ENCODE measurements around the gene MED14. TPM values are rescaled to one million over a fixed set of nuclear protein-coding genes. Genes with fewer than 3 reads are reported as not detected.

Gene MED14
- total RNA-seq, 1 donor: 34.7 TPM

- no peak for DNase-seq (ENCODE audit: insufficient read length, low spot score, missing footprints)
- Histone ChIP-seq H3K4me3 (ENCODE audit: insufficient read depth, low read length) (no peak overlapping the region), H3K4me2 (ENCODE audit: insufficient read depth, low read length) (no peak overlapping the region), H3K4me1 (ENCODE audit: insufficient read depth, low read length) (peaks cover 12% of the 10 kb centered on the region), H3K27me3 (ENCODE audit: insufficient read depth, low read length) (no peaks in the 10 kb centered on the region), H3K79me2 (ENCODE audit: insufficient read depth, low read length) (peaks cover 63% of the 10 kb centered on the region), H2AFZ (ENCODE audit: low read length) (no peak overlapping the region), H3K9me3 (ENCODE audit: low read depth, low read length) (no peaks in the 10 kb centered on the region), H4K20me1 (ENCODE audit: insufficient read depth, low read length) (peaks cover 14% of the 10 kb centered on the region), H3K36me3 (ENCODE audit: insufficient read depth, low read length) (peaks cover 2% of the 10 kb centered on the region), H3K27ac (ENCODE audit: low read depth, low read length) (peak overlapping the region; percentile 23)
- TF ChIP-seq CTCF (IDR thresholded peaks at IDR 0.05; ENCODE audit: extremely low read depth, low read depth, low read length): no peak
Observed at GRCh38 chrX:40719218-40719617, 16.1 kb downstream of the MED14 start.

GRCh38 chrX:40709395-40709794 lies 25.9 kb downstream of the MED14 start:
- H3K9me3 ChIP-seq (ENCODE audit: low read depth, low read length): no peaks in the 10 kb centered on the region
- H3K79me2 ChIP-seq (ENCODE audit: insufficient read depth, low read length): peaks cover 1% of the 10 kb centered on the region
- peaks cover 19% of the 10 kb centered on the region for H3K36me3 ChIP-seq (ENCODE audit: insufficient read depth, low read length)
- H3K27ac ChIP-seq (ENCODE audit: low read depth, low read length): no peak overlapping the region
- H3K4me1 ChIP-seq (ENCODE audit: insufficient read depth, low read length): no peaks in the 10 kb centered on the region
- peaks cover 4% of the 10 kb centered on the region for H3K27me3 ChIP-seq (ENCODE audit: insufficient read depth, low read length)
- TF ChIP-seq CTCF (IDR thresholded peaks at IDR 0.05; ENCODE audit: extremely low read depth, low read depth, low read length): no peak
- H4K20me1 ChIP-seq (ENCODE audit: insufficient read depth, low read length): peaks cover 2% of the 10 kb centered on the region
- DNase-seq (ENCODE audit: insufficient read length, low spot score, missing footprints): no peak
- no peak overlapping the region for H3K4me3 ChIP-seq (ENCODE audit: insufficient read depth, low read length)
- H3K4me2 ChIP-seq (ENCODE audit: insufficient read depth, low read length): no peak overlapping the region
- no peak overlapping the region for H2AFZ ChIP-seq (ENCODE audit: low read length)

- no peaks in the 10 kb centered on the region for H3K4me1 ChIP-seq (ENCODE audit: insufficient read depth, low read length)
- DNase-seq (ENCODE audit: insufficient read length, low spot score, missing footprints): no peak
- H3K4me2 ChIP-seq (ENCODE audit: insufficient read depth, low read length): no peak overlapping the region
- peaks cover 10% of the 10 kb centered on the region for H3K36me3 ChIP-seq (ENCODE audit: insufficient read depth, low read length)
- H2AFZ ChIP-seq (ENCODE audit: low read length): no peak overlapping the region
- no peak overlapping the region for H3K27ac ChIP-seq (ENCODE audit: low read depth, low read length)
- no peaks in the 10 kb centered on the region for H3K79me2 ChIP-seq (ENCODE audit: insufficient read depth, low read length)
- no peak for TF ChIP-seq CTCF (IDR thresholded peaks at IDR 0.05; ENCODE audit: extremely low read depth, low read depth, low read length)
- H3K4me3 ChIP-seq (ENCODE audit: insufficient read depth, low read length): no peak overlapping the region
- H4K20me1 ChIP-seq (ENCODE audit: insufficient read depth, low read length): no peaks in the 10 kb centered on the region
- H3K27me3 ChIP-seq (ENCODE audit: insufficient read depth, low read length): peaks cover 4% of the 10 kb centered on the region
- no peaks in the 10 kb centered on the region for H3K9me3 ChIP-seq (ENCODE audit: low read depth, low read length)
Observed at GRCh38 chrX:40705658-40706312, 29.6 kb downstream of the MED14 start.

GRCh38 chrX:40700640-40701342 lies 34.6 kb downstream of the MED14 start:
- no peak for TF ChIP-seq CTCF (IDR thresholded peaks at IDR 0.05; ENCODE audit: extremely low read depth, low read depth, low read length)
- Histone ChIP-seq H3K27ac (ENCODE audit: low read depth, low read length) (no peak overlapping the region), H2AFZ (ENCODE audit: low read length) (no peak overlapping the region), H3K4me2 (ENCODE audit: insufficient read depth, low read length) (no peak overlapping the region), H3K4me1 (ENCODE audit: insufficient read depth, low read length) (no peaks in the 10 kb centered on the region), H3K27me3 (ENCODE audit: insufficient read depth, low read length) (peaks cover 2% of the 10 kb centered on the region), H3K36me3 (ENCODE audit: insufficient read depth, low read length) (peaks cover 15% of the 10 kb centered on the region), H3K79me2 (ENCODE audit: insufficient read depth, low read length) (no peaks in the 10 kb centered on the region), H3K9me3 (ENCODE audit: low read depth, low read length) (no peaks in the 10 kb centered on the region), H3K4me3 (ENCODE audit: insufficient read depth, low read length) (no peak overlapping the region), H4K20me1 (ENCODE audit: insufficient read depth, low read length) (no peaks in the 10 kb centered on the region)
- no peak for DNase-seq (ENCODE audit: insufficient read length, low spot score, missing footprints)

All from osteoblast (primary cell).